GM21786 (cell line): ENCODE measurements around the gene GOLGA6D.
"Not testable (repeated sequence)": the region's sequence is repeated elsewhere in the genome, so short reads cannot be mapped to it uniquely, and the experiment has no call there.

Experiments used
- ATAC-seq: cut with Tn5 transposase; IDR thresholded peaks from one replicate; pipeline ENCODE4 v1.9.1; 2021; ENCODE audit not compliant: unreplicated experiment

The GOLGA6D gene

DNA sequence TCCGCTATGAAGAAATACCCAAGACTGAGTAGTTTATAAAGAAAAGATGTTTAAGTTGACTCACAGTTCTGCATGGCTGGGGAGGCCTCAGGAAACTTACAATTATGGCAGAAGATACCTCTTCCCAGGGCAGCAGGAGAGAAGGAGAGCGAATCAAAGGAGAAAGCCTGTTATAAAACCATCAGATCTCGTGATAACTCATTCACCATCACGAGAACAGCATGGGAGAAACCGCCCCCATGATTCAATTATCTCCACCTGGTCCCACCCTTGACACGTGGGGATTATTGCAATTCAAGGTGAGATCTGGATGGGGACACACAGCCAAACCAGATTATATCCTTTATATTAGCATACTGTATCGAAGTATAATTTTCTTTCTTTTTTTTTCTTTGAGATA, 49.5 kb downstream of the GOLGA6D start:
- ATAC-seq, result not testable (repeated sequence)

DNA sequence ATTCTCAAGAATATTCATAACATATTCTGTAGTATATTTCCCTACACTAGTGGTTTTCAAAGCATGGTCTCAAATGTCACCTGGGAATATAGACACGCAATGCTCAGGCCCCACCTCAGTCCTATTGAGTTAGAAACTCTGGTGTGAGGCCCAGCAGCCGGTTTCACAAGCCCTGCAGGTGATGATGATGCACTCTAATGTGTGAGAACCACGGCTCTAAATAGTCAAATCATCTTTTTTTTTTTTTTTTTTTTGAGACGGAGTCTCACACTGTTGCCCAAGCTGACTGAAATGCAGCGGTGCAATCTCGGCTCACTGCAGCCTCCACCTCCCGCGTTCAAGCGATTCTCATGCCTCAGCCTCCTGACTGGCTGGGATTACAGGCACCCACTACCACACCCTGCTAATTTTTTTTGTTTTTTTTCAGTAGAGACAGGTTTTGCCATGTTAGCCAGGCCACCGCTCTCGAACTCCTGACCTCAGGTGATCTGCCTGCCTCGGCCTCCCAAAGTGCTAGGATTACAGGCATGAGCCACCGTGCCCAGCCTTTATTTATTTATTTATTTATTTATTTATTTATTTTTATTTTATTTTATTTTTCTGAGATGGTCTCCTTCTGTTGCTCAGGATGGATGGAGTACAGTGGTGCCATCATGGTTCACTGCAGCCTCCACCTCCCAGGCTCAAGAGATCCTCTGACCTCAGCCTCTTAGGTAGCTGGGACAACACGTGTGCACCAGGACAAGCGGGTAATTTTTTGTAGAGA, 51.2 kb downstream of the GOLGA6D start:
- not testable (repeated sequence) for ATAC-seq

DNA sequence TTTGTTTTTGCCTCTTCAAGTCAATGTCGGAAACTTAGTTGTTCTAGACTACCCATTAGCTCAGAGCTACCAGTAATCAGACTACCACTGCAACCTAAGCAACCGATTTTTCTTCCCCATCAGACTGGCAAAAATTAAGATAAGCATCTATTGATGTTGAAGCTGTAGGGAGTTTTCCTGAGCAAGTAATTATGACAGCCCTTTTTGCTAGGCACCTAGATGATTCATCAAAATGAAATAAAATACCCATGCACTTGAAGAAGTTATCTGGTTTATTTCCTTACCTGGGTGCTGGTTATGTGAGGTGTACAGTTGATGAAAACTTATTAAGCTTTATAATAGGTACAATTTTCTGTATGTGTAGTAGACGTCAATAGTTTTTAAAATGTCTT, 52.7 kb downstream of the GOLGA6D start:
- ATAC-seq, result no peak

DNA sequence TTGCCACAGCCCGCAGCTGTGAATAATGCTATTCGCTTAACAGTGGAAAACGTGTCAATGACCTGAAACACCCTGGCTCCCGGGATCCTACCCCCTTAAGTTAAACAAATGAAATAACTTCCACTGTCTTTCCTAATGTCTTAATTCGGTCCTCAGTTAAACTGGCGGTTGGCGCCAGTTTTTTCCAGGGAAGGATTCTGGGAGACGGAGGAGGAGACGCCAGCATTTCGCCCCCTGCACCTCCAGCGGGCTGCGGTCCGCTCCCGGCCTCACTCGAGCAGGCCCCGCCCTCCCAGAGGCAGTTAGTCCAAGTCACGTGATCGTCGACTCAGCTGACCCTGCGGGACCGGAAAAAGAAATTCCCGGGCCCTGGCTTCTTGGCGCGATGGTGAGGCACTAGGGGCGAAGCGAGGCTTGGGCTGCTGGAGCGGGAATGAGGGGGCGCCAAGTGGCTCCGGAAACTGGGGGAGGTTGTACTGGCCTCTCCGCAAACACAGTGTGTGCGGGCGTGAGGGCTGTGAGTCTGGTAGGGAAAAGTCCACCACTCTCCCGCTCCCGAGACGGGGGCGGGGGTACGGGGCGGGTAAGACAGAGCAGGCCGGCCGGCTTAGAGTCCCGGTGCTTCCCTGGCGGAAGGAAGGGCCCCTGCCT, 53.2 kb downstream of the GOLGA6D start, which contains the start of gene COMMD4:
Gene COMMD4 (plus strand): TSS at position 359 of the 651 bp plus-strand sequence. CDS start 27 bp downstream, at position 386.
- ATAC-seq, result no peak

DNA sequence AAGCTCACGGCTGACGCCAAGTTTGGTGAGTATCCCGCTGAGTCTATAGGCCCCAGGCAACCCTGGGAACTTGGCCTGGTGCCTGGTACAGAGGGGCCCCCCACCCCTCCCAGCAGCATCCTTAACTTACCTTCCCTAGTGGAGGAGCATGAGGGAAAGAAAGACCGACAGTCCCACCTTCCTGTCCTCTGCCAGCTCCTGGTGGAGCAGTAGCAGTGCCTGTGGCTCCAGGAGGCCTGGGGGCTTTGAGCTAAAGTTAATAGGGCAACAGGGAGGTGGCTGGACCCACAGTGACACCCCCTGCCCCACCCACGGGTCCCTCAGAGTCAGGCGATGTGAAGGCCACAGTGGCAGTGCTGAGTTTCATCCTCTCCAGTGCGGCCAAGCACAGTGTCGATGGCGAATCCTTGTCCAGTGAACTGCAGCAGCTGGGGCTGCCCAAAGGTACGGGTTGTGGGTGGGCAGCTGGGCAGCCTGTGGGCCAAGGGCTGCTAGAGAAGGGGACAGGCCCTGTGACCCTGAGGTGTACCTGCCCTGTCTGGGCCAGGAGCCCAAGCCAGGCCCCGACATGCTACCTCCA, 56.1 kb downstream of the GOLGA6D start:
- no peak for ATAC-seq

DNA sequence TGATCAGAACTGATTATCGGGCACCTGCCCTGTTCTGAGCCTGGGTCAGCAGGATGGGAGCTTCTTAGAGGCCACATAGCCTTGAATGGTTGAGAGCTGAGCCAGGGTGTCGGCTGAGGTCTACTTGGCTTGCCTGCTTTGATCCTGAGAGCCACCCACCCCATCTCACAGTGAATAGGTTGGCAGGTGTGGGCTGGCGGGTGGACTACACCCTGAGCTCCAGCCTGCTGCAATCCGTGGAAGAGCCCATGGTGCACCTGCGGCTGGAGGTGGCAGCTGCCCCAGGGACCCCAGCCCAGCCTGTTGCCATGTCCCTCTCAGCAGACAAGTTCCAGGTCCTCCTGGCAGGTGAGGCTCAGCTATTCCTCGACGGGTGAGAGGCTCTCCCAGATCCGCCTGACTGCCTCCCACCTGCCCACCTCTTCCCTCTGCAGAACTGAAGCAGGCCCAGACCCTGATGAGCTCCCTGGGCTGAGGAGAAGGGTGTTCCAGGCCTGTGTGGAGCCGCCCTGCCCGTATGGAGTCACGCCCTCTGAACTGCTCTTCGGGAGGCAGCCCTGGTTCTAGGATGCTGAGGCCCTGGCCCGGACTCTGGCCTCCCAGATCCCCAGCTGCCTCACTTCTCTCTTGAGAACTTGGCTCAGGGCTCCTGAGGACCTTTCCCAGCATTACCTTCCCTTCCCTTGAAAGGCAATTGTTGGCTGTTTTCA, 57.1 kb downstream of the GOLGA6D start:
- no peak for ATAC-seq

DNA sequence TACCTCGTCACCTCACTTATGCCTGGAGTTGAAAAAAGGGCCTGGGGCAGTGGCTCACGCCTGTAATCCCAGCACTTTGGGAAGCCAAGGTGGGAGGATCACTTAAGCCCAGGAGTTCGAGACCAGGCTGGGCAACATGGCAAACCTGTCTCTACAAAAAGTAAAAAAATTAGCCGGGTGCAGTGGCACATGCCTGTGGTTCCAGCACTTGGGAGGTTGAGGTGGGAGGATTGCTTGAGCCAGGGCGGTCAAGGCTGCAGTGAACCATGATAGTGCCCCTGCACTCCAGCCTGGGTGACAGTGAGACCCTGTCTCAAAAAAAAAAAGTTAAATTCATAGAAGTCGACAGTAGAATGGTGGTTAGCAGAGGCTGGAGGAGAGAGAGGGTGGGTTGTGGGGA, 59.6 kb downstream of the GOLGA6D start:
- no peak for ATAC-seq

DNA sequence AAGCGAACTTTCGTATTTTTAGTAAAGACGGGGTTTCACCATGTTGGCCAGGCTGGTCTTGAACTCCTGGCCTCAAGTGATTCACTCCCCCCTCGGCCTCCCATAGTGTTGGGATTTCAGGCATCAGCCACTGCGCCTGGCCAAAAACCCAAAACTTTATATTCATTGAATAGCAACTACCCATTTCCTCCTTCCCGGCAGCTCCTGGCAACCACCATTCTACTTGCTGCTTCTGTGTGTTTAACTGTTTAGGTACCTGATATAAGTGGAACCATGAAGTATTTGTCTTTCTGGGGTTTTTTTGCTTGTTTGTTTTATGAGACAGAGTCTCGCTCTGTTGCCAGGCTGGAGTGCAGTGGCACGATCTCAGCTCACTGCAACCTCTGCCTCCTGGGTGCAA, 61.3 kb downstream of the GOLGA6D start:
- ATAC-seq, result not testable (repeated sequence)
